Brain microvascular endothelial cell (primary cell): ENCODE results near the gene PLOD3.
"Not testable (repeated sequence)": the region's sequence is repeated elsewhere in the genome, so short reads cannot be mapped to it uniquely, and the experiment has no call there.

Source experiments
- DNase-seq: peaks from one replicate; pipeline ENCODE4 v3.0.0-alpha.2; 2020
- H3K27ac ChIP-seq: fragments of 250-450 bp; sonication (Bioruptor Pico); 2 replicates; pipeline ENCODE4 v1.5.1; 2020; ENCODE audit warnings: mild to moderate bottlenecking, moderate library complexity
- H3K27me3 ChIP-seq: fragments of 250-450 bp; sonication (Bioruptor Pico); replicated peaks from 2 replicates; pipeline ENCODE4 v1.5.1; 2020; ENCODE audit warnings: mild to moderate bottlenecking
- H3K36me3 ChIP-seq: fragments of 250-450 bp; sonication (Bioruptor Pico); replicated peaks from 2 replicates; pipeline ENCODE4 v1.5.1; 2020; ENCODE audit warnings: mild to moderate bottlenecking
- H3K4me3 ChIP-seq: 2 replicates; pipeline ENCODE4 v1.5.1; 2011; ENCODE audit warnings: low read depth, mild to moderate bottlenecking, control low read depth, low read length, moderate library complexity
- in situ Hi-C: cut with HindIII; loops from 2 replicates; pipeline ENCODE4 v1.10.0; 2017; ENCODE audit warnings: low sequenced_read_pairs, low pct_ligation_motif_present
- TF ChIP-seq, protein P1 (sequence below): IDR thresholded peaks from 2 replicates; pipeline ENCODE4 v1.5.1; 2011; ENCODE audit warnings: low read depth, mild to moderate bottlenecking, moderate library complexity, low read length, control low read depth, inconsistent platforms; ENCODE audit errors: missing control alignments

The PLOD3 gene

DNA sequence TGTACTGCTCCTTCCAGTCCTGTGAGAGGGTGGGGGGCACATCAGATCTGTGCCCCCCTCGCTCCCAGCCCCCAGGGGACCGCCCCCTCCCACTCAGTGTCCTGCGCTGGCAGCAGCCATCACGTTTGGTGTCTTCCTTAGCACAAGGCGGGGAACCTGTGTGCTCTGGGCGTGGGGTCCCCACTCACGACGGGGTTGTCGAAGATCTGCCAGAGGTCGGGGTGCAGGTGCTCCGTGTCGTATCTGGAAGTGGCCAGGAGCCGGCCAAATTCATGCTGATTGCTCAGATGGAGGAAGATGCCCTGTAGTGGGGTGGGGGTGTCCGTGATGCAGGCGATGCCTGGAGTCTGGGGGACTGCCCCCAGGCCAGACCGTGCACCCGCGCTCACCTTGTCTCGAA is 7.2 kb downstream of the PLOD3 start:
- H3K36me3 ChIP-seq = peaks cover 61% of the 10 kb centered on the region
- TF ChIP-seq, protein P1, sequence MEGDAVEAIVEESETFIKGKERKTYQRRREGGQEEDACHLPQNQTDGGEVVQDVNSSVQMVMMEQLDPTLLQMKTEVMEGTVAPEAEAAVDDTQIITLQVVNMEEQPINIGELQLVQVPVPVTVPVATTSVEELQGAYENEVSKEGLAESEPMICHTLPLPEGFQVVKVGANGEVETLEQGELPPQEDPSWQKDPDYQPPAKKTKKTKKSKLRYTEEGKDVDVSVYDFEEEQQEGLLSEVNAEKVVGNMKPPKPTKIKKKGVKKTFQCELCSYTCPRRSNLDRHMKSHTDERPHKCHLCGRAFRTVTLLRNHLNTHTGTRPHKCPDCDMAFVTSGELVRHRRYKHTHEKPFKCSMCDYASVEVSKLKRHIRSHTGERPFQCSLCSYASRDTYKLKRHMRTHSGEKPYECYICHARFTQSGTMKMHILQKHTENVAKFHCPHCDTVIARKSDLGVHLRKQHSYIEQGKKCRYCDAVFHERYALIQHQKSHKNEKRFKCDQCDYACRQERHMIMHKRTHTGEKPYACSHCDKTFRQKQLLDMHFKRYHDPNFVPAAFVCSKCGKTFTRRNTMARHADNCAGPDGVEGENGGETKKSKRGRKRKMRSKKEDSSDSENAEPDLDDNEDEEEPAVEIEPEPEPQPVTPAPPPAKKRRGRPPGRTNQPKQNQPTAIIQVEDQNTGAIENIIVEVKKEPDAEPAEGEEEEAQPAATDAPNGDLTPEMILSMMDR = no peak
- no peak overlapping the region for H3K4me3 ChIP-seq
- H3K27me3 ChIP-seq = no peaks in the 10 kb centered on the region
- in situ Hi-C loops = no loop called here
- DNase-seq = no peak
- no peak overlapping the region for H3K27ac ChIP-seq

DNA sequence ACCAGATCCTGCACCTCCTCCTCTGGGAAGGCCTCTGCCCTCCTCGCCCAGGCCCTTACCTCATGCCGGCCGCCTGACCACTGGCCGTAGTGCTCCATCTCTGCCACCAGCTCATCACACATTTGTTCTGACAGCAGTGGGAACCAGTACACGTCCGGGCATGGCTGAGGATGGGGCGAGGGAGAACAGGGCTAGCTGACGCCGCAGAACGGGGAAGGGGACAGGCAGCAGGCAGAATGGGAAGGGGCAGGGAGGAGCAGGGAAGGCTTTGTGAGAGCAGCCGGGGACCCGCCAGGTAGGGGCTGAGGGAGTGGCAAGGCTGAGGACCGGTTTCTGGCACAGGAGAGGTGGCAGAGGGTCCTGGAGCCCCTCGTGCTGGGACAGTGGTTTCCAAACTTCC is 8.6 kb downstream of the PLOD3 start:
- no peak overlapping the region for H3K27ac ChIP-seq
- in situ Hi-C loops = no loop called here
- DNase-seq = no peak
- TF ChIP-seq, protein P1 = no peak
- no peaks in the 10 kb centered on the region for H3K27me3 ChIP-seq
- H3K4me3 ChIP-seq = no peak overlapping the region
- H3K36me3 ChIP-seq = peaks cover 53% of the 10 kb centered on the region

DNA sequence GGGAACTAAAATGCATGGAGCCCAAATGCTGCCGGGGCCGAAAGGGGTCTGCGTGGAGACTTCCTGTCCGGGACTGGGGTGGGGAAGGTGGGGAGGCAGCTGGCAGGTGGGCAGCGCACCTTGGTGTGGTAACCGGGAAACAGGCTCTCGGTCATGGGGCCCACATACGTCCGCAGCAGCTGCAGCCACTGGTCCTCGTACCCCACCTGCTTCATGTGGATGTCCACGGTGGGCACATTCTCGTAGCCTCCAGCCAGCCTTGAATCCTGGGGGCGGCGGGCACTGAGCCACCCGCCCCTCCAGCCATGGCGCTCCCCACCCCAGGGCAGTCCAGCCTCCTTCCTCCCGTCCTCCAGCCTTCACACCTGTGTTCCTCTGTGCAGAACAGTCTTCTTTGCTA is 9.9 kb downstream of the PLOD3 start:
- no peak for DNase-seq
- TF ChIP-seq, protein P1 = no peak
- Histone ChIP-seq H3K4me3 (no peak overlapping the region), H3K27me3 (peaks cover 4% of the 10 kb centered on the region), H3K36me3 (peaks cover 51% of the 10 kb centered on the region), H3K27ac (no peak overlapping the region)
- in situ Hi-C loops = no loop called here

DNA sequence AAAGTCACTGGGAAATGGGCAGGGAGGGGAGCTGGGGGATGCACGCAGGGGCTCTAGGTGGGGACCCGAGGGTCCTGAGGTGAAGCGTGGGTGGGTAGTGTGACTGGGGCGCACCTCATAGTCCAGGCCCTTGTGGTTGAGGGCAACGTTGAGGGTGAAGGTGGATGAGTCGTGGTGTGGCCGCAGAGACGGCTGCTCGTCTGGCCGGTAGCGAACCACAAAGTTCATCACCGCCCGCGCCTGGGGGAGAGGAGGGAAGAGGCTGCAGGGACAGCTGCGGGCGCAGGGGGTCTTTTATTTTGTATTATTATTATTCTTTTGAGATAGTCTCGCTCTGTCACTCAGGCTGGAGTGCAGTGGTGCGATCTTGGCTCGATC is 10.7 kb downstream of the PLOD3 start:
- peaks cover 12% of the 10 kb centered on the region for H3K27me3 ChIP-seq
- H3K36me3 ChIP-seq = peaks cover 46% of the 10 kb centered on the region
- DNase-seq = no peak
- H3K27ac ChIP-seq = no peak overlapping the region
- in situ Hi-C loops = no loop called here
- TF ChIP-seq, protein P1 = no peak
- no peak overlapping the region for H3K4me3 ChIP-seq

DNA sequence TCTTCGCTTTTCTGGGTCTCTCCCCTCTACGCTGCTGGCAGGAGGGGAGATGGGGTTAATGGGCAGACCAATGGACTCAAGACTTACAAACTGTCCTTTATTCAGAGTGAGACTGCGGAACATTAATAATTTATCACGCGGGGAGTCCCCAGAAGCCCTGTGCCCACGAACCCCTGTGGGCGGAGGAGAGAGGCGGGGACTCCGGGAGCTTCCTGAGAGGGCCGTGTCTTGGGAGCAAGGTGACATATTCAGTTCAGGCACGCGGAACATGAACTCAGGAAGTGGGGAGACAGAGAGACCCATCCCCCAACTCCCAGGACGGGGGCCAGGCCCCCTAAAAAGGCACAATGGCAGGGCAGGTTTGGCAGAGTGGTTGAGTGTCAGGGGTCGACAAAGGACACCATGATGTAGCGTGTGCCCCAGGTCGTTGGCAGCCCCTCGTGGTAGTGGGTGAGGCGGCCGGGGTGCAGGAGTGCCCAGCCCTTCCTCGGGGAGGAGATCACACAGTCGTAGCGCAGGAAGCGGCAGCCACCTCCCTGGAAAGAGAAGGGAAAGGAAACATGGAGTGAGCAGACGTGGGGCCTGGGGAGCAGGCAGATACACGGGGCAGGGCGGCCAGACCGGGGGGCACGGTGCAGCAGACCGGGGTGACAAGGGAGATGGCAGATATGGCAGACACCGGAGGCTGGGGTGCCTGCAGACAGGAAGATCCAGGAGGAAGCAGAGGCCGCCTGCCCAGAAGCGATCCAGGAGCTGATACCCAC is 11.3 kb downstream of the PLOD3 start:
- Histone ChIP-seq H3K36me3 (peaks cover 40% of the 10 kb centered on the region), H3K27ac (no peak overlapping the region), H3K4me3 (no peak overlapping the region), H3K27me3 (peaks cover 14% of the 10 kb centered on the region)
- in situ Hi-C loops = no loop called here
- DNase-seq = no peak
- TF ChIP-seq, protein P1 = no peak

DNA sequence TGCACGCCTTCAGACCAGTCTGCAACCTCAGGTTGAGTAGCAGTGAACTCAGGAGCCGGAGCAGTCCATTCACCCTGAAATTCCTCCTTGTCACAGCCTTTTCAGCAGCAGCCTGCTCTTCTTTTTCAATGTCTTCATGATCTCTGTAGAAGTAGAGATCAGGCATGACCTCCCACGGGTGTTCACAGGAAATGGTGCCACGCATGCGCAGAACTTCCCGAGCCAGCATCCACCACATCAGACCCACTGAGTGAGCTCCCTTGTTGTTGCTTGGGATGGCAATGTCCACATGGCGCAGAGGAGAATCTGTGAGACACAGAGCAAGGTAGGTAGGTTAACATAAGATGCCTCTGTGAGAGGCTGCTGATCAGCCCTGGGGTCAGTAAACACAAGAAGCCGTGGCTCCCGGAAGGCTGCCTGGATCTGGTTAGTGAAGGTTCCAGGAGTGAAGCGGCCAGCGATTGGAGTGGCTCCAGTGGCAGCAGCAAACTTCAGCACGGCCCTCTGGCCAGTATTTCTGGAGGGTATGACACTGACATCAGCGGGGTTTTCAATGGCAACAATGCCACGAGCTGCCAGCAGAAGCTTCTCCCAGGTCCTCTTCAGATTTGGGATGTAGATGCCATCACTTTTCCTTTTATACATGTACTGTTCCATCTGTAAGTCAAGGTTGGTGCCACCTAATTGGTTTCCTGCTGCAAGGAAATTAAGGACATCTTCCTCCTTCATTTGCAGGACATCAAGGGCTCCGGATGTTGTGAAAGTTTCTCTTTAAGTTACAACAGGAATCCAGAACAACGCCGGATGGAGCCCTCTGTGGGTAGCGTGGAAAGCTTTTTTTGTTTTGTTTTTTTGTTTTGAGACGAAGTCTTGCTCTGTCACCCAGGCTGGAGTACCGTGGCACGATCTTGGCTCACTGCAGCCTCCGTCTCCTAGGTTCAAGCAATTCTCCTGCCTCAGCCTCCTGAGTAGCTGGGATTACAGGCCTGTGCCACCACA is 13.3 kb downstream of the PLOD3 start:
- H3K27ac ChIP-seq, DNase-seq, H3K4me3 ChIP-seq, in situ Hi-C loops: not testable (repeated sequence)
- Histone ChIP-seq H3K27me3 (peaks cover 18% of the 10 kb centered on the region), H3K36me3 (peaks cover 25% of the 10 kb centered on the region)
